Measurements from ENCODE around the gene WDR49. TPM values are rescaled to one million over a fixed set of nuclear protein-coding genes. Genes with fewer than 3 reads are reported as not detected.
"Not testable (repeated sequence)": the region's sequence is repeated elsewhere in the genome, so short reads cannot be mapped to it uniquely, and the experiment has no call there.

WDR49 gene
- total RNA-seq, 4 donors from 2014 or later = 0.26 to 0.52 TPM; not detected in 2

- intact Hi-C loops (cut with DNase I; ENCODE audit: low total_unique reads) = no loop called here
- WGBS, 2 donors = 65 to 67% methylated on average over 2 of the region's 2 CpGs
- DNase-seq (ENCODE audit: low spot score in 2 of 2) = no peak
- no peak overlapping the region for H3K4me3 ChIP-seq (ENCODE audit: low read depth, poor library complexity, severe bottlenecking)
- TF ChIP-seq CTCF (IDR thresholded peaks at IDR 0.05) (no peak), POLR2A (IDR thresholded peaks at IDR 0.05) (no peak)
Measured at GRCh38 chr3:167650459-167650858, 3.3 kb downstream of the WDR49 start.

GRCh38 chr3:167649746-167650145 lies 4.0 kb downstream of the WDR49 start:
- no peak for DNase-seq (ENCODE audit: low spot score in 2 of 2)
- intact Hi-C loops (cut with DNase I; ENCODE audit: low total_unique reads) = no loop called here
- H3K4me3 ChIP-seq (ENCODE audit: low read depth, poor library complexity, severe bottlenecking) = no peak overlapping the region
- WGBS, 2 donors = 81 to 83% methylated on average over 1 of the region's 1 CpG
- no peak for TF ChIP-seq POLR2A (IDR thresholded peaks at IDR 0.05)
- TF ChIP-seq CTCF (IDR thresholded peaks at IDR 0.05) = no peak

- TF ChIP-seq CTCF (IDR thresholded peaks at IDR 0.05) = no peak
- TF ChIP-seq POLR2A (IDR thresholded peaks at IDR 0.05) = no peak
- intact Hi-C loops (cut with DNase I; ENCODE audit: low total_unique reads) = no loop called here
- no peak for DNase-seq (ENCODE audit: low spot score in 2 of 2)
- H3K4me3 ChIP-seq (ENCODE audit: low read depth, poor library complexity, severe bottlenecking) = no peak overlapping the region
- WGBS, 2 donors = 74 to 75% methylated on average over 1 of the region's 1 CpG
Measured at GRCh38 chr3:167644611-167645010, 9.1 kb downstream of the WDR49 start.

- intact Hi-C loops (cut with DNase I; ENCODE audit: low total_unique reads) = no loop called here
- no peak for TF ChIP-seq POLR2A (IDR thresholded peaks at IDR 0.05)
- no peak for TF ChIP-seq CTCF (IDR thresholded peaks at IDR 0.05)
- 68 to 69% methylated on average over 5 of the region's 5 CpGs for WGBS, 2 donors
- no peak overlapping the region for H3K4me3 ChIP-seq (ENCODE audit: low read depth, poor library complexity, severe bottlenecking)
- DNase-seq (ENCODE audit: low spot score in 2 of 2) = no peak
Measured at GRCh38 chr3:167631471-167631870, 22.3 kb downstream of the WDR49 start.

GRCh38 chr3:167626490-167626889 lies 27.3 kb downstream of the WDR49 start:
- intact Hi-C loops (cut with DNase I; ENCODE audit: low total_unique reads) = no loop called here
- no peak for DNase-seq (ENCODE audit: low spot score in 2 of 2)
- no peak for TF ChIP-seq POLR2A (IDR thresholded peaks at IDR 0.05)
- no peak for TF ChIP-seq CTCF (IDR thresholded peaks at IDR 0.05)
- H3K4me3 ChIP-seq (ENCODE audit: low read depth, poor library complexity, severe bottlenecking) = no peak overlapping the region

GRCh38 chr3:167615030-167615429 lies 38.7 kb downstream of the WDR49 start:
- no peak for DNase-seq (ENCODE audit: low spot score in 2 of 2)
- H3K4me3 ChIP-seq (ENCODE audit: low read depth, poor library complexity, severe bottlenecking) = no peak overlapping the region
- TF ChIP-seq CTCF (IDR thresholded peaks at IDR 0.05) = no peak
- no peak for TF ChIP-seq POLR2A (IDR thresholded peaks at IDR 0.05)
- 85% methylated on average over 3 of the region's 3 CpGs for WGBS, 2 donors
- intact Hi-C loops (cut with DNase I; ENCODE audit: low total_unique reads) = no loop called here

GRCh38 chr3:167614196-167614595 lies 39.5 kb downstream of the WDR49 start:
- H3K4me3 ChIP-seq (ENCODE audit: low read depth, poor library complexity, severe bottlenecking); intact Hi-C loops (cut with DNase I; ENCODE audit: low total_unique reads); DNase-seq (ENCODE audit: low spot score in 2 of 2): not testable (repeated sequence)
- WGBS, 2 donors = 79 to 80% methylated on average over 5 of the region's 5 CpGs

Measured in lower leg skin (tissue), 4 donors.